T-helper 2 cell treated with Interferon-gamma antibody and Interleukin-4, amounts not matched to agents 100 ng/mL and 5 ng/mL, for 36 hours (primary cell): Measurements from ENCODE around the gene TMX2. TPM values are rescaled to one million over a fixed set of nuclear protein-coding genes. Genes with fewer than 3 reads are reported as not detected.
"Not testable (repeated sequence)": the region's sequence is repeated elsewhere in the genome, so short reads cannot be mapped to it uniquely, and the experiment has no call there.

Source experiments
- intact Hi-C: fragments of 100-400 bp; cut with micrococcal nuclease; formaldehyde crosslinking; loops from one replicate; pipeline ENCODE4 v1.15.1; 2023
- total RNA-seq: library from RNA; stranded (reverse); gene quantifications from 2 replicates; pipeline ENCODE4 v1.2.3, GENCODE V29; 2022

The TMX2 gene
- total RNA-seq, 1 donor from 2014 or later = 73.6 TPM

DNA sequence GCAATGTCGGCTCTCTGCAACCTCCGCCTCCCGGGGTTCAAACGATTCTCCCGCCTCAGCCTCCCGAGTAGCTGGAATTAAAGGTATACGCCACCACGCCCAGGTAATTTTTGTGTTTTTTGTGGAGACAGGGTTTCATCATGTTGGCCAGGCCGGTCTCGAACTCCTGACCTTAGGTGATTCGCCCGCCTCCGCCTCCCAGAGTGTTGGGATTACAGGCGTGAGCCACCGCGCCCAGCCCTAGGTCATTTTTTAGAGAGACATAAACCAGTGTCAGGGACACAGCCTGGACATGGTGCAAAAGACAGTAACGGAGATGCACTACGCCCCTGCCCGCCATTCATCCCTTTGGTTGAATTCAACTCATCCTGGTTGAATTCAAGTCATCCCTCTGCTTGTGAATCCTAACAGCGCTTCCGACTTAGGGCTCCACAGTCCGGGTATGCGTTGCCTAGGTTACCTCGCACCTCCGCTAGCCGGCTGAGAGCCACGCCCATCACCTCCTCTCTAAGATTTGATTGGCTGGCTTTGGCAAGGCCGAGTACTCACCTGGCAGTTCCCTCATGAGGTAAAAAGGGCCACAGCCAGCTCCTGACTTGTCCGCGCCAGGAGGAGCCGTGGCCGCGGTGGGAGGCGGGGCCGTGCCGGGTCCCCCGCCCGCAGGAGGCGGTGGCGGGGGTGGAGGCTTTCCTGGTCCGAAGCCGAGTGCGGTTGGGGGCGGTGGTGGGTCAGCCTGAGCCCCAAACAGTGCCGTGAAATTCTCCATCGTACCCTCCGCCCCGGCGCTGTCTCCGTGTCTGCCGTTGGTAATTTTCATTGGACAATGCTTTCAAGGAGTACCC is 758 bp upstream of the TMX2 start, which contains the start of gene MED19:
Gene MED19, minus strand, starts transcription at position 802 of the 842 bp plus-strand sequence. Its CDS starts 36 bp downstream, at position 766.
- intact Hi-C loops = loop anchor here (1.0 to 2.0 kb wide), 10 partner anchors 30 to 867 kb away; partner anchors contain the start of genes CLP1, SELENOH, SSRP1 and TIMM10

DNA sequence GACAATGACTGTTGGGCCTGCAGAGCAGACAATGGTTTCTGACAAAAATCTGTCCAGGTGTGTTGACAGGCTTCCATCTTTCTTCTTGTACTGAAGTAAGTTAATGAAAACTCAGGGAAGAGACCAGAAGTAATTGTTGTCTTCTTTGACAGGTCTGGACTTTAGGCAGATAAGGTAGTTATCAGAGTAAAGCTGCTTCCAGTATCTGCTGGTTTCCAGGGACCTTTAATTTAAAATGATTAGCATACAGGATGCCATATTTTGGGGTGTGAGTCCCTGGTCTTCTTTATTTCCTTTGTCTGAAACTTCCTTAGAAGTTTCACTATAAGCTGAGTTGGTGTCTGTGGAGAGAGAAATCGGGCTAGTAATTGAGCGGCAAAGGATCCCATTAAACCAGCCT is 1.4 kb downstream of the TMX2 start:
- intact Hi-C loops = loop anchor here (2.0 kb wide), 1 partner anchor 79 kb away; no protein-coding TSS in a partner anchor

DNA sequence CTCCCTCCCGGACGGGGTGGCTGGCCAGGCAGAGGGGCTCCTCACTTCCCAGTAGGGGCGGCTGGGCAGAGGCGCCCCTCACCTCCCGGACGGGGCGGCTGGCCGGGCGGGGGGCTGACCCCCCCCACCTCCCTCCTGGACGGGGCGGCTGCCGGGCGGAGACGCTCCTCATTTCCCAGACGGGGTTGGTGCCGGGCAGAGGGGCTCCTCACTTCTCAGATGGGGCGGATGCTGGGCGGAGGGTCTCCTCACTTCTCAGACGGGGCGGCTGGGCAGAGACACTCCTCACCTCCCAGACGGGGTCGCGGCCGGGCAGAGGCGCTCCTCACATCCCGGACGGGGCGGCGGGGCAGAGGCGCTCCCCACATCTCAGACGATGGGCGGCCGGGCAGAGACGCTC is 4.3 kb downstream of the TMX2 start:
- intact Hi-C loops = not testable (repeated sequence)

DNA sequence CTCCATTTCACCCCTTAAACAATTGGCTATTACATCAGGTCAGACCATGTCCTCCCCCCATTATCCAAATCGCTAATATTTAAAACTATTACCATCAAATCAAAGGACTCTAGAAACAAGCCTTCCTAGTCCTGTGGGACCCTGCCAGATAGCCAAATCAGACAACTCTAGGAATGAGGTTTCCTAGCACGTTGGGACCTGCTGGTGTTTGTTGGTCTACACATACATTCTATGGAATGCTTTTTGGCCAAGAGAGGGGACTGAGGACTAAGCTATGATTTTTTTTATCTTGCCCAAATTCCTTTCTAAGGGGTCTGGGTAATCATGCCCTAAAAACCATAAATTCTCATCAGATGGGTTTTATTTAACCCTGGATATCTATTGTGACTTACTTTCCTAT is 14.8 kb downstream of the TMX2 start:
- intact Hi-C loops = no loop called here

DNA sequence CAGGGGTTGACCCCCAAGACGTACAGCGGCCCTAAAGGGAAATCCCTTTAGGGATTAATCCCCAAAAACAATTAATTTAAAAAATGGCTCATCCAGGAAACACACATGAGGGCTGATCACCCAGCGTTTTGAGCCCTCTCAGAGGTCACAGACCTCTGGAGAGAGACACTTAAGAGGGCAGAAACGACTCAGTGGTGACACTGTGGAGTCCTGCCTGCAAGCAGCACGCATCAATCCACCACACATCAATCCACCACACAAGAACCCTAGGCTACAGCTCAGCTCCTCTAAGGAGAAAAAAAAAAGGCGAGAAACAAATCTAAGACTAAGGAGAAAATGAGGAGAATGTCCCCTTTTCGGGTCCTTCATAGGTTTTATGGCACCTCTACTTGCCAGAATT is 16.4 kb downstream of the TMX2 start:
- intact Hi-C loops = no loop called here

DNA sequence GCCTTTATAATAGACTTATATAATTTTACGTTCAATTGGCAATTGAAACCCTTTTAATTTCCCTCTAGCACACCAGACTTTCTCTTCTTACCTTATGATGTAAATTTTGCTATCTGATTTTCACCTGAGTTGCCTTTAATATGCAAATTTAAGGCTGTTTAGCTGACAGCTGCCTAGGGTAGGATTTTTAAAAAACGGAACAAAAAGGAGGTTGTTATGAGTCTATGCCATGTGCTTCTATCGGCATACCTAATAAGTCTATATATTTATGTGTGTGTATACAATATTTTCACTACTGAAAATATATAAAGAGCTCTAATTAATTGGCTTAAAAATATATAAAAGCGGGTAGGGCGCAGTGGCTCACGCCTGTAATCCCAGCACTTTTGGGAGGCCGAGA is 17.1 kb downstream of the TMX2 start:
- intact Hi-C loops = no loop called here

DNA sequence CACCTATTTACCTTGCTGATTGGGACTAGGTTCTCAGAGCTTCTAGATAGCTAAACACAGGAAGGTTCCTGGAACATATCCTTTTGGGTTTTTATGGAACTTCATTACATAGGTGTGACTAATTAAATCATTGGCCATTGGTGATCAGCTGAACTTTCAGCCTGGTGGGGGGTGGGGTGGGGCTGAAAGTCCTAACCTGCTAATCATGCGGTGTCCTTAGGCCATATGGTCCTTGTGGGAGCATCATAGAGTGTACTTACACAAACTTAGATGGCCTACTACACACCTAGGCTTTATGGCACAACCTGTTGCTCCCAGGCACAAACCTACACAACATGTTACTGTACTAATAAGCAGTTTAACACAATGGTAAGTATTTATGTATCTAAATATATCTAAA is 20.3 kb downstream of the TMX2 start:
- intact Hi-C loops = no loop called here

DNA sequence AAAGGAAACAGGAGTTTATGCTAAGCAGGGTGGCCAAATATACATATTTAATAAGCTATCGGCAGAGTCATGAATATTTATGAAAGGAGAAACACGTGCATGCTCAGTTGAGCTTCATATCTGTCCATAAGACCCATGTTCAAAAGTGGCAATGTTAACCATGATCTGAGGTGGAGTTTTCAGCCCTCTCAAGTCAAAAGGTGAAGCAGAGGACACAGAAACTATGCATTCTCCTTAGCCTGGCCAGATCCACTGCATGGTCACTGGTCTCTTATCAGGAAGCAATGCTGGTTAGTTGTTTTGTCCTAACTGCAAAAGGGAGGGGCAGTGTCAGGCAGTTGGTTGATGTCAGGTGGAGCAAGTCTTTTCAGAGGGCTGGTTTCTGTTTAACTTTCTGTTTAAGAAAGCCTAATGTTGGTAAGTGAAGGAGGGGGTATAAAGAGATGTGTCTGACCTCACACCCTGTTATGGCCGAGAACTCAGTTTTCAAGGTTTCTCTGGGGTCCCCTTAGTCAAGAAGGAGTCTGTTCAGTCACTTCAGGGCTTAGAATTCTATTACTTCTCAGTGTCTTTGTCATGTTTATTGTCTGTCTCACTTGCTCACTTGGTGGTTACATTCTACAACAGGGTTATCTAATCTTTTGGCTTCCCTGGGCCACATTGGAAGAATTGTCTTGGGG is 23.4 kb downstream of the TMX2 start:
- intact Hi-C loops = no loop called here

DNA sequence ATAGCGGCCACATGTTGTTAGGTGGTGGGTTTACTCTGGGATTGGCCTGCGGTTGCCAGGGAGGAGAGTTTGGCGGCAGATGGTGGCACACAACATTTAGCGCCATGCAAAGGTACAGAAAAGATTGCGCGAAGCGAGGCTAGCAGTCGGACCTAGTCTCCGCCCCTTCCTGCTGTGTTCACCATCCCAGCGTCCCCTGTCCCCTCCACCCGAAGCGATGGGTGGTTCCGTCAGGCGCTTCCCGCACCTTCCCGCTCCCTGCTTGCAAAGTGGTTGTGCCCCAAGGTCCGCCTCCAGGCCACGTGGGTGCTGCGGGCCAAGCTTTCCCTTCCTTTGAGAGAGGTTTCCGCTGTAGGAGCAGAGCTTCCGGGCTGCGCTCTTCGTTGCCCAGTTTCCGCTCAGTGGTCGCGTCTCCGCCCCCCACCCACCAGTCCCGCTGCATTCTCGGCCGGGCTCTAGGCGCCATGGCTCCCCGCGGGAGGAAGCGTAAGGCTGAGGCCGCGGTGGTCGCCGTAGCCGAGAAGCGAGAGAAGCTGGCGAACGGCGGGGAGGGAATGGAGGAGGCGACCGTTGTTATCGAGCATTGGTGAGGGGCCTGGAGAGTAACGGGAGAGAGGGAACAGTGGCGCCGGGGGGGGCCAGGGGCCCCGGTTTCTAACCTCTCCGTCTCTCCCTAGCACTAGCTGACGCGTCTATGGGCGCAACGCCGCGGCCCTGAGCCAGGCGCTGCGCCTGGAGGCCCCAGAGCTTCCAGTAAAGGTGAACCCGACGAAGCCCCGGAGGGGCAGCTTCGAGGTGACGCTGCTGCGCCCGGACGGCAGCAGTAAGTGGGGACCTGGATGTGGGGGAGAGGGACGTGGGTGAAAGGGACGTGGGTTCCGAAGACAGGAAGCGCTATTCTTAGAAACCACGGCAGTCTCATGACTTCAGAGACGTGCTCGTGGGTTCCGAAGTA is 29.0 kb downstream of the TMX2 start, which contains the start of gene SELENOH:
Gene SELENOH, plus strand, starts transcription at position 360 of the 955 bp plus-strand sequence. Its CDS starts 105 bp downstream, at position 465.
- intact Hi-C loops = loop anchor here (1.0 to 10.0 kb wide), 10 partner anchors 29 to 837 kb away; partner anchors contain the start of genes CLP1, MED19, P2RX3 and SSRP1

DNA sequence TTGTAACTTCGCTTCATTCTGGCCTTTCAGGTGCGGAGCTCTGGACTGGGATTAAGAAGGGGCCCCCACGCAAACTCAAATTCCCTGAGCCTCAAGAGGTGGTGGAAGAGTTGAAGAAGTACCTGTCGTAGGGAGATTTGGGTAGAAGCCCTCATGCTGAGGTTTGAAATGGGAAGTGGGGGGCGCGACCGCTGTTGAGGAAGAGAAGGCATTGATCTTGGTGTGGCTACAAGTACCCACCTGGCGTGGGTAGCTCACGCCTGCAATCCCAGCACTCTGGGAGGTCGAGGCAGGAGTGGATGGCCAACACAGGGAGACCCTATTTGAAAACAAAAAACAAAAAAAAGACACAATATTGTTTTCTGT is 29.7 kb downstream of the TMX2 start:
- intact Hi-C loops = loop anchor here (5.0 to 10.0 kb wide), 2 partner anchors 405 to 783 kb away; partner anchors contain the start of genes P2RX3 and SSRP1

DNA sequence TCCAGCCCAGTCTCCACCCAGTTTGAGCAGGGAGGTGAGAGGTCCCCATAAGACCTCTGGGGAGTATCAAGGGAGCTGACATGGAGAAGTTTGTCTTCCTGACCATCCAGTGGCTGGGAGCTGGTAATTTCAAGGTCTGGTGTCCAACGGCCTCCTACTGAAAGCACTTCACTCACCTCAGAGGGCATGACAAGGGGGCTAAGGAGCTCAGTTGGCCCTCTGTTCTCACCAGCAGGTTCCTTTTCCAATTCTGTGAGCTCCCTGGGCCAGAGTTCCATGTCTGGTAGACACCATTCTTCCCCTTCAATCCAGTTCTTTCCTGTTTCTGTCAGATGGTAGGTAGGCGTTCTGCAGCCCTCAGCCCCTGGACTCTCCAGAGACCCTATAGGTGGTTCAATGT is 32.0 kb downstream of the TMX2 start:
- intact Hi-C loops = loop anchor here (5.0 to 10.0 kb wide), 2 partner anchors 407 to 780 kb away; partner anchors contain the start of genes P2RX3 and SSRP1

DNA sequence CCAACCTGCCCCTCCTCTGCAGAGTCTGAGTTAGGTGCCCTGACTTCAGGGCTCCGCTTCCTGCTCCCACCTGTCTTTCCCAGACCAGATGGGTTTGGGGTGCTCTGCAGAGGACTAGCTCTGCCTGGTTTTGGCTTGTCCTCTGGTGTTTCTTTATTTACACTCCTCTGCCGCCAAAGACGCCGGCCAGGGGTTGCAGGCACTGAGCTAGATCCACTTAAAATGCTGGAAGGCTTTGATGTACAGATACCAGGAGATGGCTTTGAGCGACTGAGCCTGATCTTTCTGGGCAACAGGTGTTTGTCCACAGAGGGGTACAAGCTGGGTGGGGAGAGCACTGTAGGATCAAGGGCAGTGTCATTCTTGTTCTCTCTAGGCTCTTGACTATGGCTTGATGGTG is 32.8 kb downstream of the TMX2 start:
- intact Hi-C loops = loop anchor here (10.0 kb wide), 1 partner anchor 780 kb away; no protein-coding TSS in a partner anchor

DNA sequence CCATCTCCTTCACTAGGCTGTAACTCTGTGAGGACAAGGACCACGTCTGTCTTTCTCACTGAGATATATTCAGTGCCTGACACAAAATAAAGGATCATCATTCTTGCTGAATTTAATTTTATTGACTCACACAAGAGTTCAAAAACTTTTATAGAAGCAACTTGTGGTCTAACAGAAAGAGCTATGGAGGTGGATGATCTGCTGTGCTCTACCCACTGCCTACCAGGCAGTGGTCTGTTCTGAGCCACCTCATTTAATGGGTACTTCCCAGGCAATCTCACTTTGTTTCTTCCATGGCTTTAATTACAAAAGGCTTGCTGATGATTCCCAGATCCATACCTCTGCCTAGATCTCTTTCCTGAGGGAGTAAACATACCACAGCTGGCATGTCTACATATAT is 34.5 kb downstream of the TMX2 start:
- intact Hi-C loops = loop anchor here (10.0 kb wide), 1 partner anchor 778 kb away; no protein-coding TSS in a partner anchor

DNA sequence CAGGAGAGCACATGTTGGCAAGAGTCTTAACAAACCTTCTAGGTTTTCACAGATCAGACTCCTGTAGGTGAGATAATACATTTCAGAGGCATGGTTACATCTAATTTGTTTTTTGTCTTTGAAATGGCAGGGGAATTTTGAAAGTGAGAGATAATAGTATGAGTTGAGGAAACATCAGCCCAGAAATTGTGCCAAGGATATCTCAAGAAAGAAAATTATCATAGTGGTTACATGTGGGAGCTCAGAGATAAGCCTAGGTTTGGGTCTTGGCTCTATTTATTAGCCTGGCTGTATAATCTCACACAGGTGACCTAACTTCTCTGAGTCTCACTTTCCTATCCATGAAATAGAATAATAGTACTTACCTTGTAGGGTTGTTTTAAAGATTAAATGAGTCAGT is 38.8 kb downstream of the TMX2 start:
- intact Hi-C loops = loop anchor here (1.0 kb wide), 1 partner anchor 49 kb away; no protein-coding TSS in a partner anchor

DNA sequence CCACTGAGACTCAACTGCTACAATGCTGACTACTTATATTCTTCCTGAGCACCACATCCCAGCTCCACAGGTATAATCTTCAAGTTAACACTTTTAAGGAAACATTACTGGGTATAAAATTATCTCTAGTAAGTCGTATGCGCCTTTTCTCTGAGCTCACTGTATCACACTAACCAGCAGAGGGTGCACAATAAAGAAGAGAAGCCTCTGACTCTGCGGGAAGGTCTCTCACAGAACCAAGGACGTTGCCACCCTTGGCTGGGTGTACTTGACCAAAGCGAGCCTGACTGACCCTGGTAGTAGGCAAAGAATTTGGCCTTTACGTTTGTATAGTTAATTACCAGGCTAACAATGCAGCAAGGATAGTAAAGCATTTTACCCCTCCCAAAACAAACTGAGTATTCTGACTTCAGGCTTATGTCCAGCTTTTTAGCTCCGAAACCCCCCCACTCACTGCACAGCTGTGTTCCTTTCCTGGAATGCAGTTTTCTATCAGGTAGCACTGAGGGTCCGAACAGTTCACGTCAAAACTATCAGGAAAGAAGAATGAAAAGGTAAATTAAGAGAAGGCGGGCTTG is 39.4 kb downstream of the TMX2 start, which contains the start of gene BTBD18:
Gene BTBD18, minus strand, starts transcription at position 144 of the 578 bp plus-strand sequence. CDS start 631 bp downstream, outside the sequence.
- intact Hi-C loops = loop anchor here (1.0 kb wide), 1 partner anchor 49 kb away; no protein-coding TSS in a partner anchor

DNA sequence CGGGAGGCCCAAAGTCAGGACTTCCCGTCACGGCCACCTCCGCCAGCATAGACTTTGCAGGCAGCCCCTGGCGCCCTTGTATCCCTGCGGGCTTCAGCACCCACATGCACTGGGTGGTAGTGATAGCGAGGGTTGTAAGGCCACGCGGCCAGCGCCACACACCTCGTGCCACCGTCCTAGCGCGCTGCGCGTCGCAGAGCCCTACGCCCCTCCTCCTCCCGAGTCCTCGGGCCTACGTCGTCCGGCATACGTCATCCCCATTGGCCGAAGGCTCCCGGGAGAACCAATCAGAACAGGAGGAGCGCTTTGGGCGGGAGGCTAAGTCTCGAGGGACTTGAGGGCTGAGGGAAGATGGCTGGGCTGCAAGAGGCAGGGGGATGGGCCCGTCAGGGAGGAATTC is 40.6 kb downstream of the TMX2 start:
- intact Hi-C loops = no loop called here

DNA sequence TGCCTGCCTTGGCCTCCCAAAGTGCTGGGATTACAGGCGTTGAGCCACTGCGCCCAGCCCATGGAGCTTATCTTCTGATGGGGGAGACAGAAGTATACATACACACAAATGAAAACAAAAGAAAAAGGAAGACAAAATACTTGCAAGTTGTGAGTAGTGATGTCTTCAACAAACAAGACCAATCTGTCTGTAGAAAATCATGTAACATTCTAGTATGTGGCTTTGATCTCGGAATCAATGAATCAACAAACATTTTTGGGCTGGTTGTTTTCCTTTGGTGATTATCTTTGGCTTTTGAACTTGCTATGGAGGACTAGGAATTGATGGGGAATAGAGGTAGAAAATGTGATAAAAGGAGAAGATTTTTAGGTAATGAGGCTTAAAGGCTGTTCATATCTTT is 45.8 kb downstream of the TMX2 start:
- intact Hi-C loops = no loop called here

DNA sequence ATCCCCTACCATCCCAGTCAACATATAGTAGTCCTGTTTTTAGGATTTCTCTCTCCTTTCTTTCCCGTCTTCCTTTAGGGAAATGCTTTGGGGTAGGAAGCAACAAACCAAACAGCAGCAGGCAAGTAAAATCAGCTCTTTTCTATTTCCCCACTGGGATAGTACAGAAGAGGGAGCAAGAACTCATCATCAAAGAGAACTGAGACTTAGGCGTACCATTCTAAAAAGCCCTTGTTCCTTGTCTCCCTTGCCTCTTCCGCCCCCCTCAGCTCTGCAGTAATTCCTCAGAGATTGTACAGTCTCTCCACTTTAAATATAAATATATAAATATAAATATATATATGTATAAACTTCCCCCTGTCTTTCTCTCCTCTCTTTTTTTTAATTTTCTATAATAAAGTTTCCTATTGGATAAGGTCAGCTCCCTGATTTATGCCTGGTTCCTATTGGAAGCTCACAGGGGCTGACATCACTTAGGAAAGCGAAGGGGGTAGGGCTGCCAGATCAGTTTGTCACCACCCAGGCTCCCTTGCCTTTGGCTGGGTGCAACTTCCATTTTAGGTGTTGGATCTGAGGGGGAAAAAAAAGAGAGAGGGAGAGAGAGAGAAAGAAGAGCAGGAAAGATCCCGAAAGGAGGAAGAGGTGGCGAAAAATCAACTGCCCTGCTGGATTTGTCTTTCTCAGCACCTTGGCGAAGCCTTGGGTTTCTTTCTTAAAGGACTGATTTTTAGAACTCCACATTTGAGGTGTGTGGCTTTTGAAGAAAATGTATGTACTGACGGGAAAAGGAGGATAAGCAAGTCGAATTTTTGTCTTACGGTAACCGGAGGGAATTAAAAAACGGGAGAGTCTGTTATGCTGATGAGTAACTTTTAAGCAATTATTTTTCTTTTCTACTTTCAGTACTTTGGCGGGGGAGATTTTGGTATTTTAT is 49.2 kb downstream of the TMX2 start, which contains the start of gene CTNND1:
Gene CTNND1, plus strand, starts transcription at position 502 of the 934 bp plus-strand sequence. CDS start 29,677 bp downstream, outside the sequence.
- intact Hi-C loops = no loop called here
